ENCODE results near the gene MED14.

MED14 gene

GRCh38 chrX:40663078-40663740 lies 72.1 kb downstream of the MED14 start:
- no peak for DNase-seq

DNA sequence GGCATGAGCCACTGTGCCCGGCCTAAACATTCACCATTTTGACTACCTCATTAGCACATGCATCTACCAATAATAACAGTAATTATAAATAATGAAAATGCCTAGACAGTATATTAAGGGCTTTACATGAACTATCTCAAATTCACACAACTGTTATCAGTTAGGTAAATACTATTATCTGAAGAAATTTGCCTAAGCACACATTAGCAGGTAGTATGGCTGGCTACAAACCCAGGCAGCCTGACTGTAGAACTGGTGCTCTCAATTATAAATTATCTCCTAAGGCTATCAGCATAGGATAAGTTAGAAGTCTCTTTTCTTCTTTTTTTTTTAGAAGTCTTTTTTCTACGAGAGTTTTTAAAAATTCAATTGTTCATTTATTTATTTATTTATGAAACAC lies 73.9 kb downstream of the MED14 start:
- DNase-seq = no peak

GRCh38 chrX:40660381-40660780 lies 75.0 kb downstream of the MED14 start:
- no peak for DNase-seq

DNA sequence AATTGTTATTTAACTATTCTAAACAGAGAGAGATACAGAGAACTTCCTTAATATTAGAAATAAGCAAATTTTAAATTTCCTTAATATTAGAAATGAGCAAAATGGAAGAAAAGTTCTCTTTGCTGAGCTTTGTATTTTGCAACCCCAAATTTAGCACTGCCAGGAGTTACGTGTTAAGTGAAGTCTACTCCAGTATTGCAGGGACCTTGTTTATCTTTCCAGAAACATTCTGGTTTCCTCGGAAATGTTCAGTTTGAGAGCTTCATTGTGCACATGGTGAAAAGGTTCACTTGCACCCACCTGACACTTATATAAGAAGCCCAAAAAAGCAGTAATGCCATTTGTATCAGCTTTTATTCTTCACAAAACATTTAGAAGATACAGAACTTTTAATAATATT lies 81.8 kb downstream of the MED14 start:
- no peak for DNase-seq

DNA sequence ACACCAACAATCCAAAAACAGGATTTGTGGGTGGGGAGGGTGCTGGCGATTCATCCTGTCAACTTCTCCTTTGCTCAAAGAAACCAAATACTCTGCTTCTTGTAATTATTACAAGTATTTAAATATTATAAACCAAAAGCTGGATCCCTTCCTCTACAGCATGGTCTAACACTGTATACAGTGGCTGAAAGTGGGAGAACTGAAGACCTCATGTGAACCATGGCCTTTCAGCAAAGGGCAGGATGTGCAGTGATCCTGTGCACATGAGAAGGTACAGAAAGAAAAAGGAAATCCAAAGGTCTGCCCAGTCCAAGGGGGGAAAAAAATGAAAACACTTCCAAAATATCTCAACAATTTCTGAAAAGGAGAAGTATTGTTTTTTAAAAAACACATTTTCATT lies 82.7 kb downstream of the MED14 start:
- DNase-seq = no peak

GRCh38 chrX:40651620-40652223 lies 83.6 kb downstream of the MED14 start:
- DNase-seq = peak; percentile 65 to 84

- DNase-seq = peak; percentile 88 to 98
These were observed 87.8 kb downstream of the MED14 start, which contains the start of gene CXorf38 for GRCh38 chrX:40647307-40648197. Gene CXorf38 (minus strand): TSS chrX:40647561. CDS start chrX:40647520, 41 bp downstream.

GRCh38 chrX:40646489-40647306 lies 88.6 kb downstream of the MED14 start:
- peak; percentile 18 to 29 for DNase-seq

GRCh38 chrX:40644821-40645358 lies 90.5 kb downstream of the MED14 start:
- peak; percentile 28 to 36 for DNase-seq

DNA sequence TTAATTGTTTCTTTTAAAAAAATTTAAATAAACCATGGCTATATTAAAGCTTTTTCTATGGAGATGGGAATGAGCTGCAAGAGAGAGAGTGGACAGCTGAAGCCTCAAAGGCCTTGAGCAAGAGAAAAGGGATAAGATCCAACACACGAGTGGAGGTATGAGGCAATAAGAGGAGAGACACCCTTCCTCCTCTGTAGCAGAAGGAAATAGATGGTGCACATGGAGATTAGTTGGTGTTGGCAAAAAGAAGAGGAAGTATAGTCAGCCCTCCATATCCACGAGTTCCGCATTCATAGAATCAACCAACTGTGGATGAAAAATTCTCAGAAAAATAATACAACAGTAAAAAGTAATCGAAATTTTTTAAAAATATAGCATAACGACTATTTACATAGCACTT lies 91.2 kb downstream of the MED14 start:
- DNase-seq = no peak

DNA sequence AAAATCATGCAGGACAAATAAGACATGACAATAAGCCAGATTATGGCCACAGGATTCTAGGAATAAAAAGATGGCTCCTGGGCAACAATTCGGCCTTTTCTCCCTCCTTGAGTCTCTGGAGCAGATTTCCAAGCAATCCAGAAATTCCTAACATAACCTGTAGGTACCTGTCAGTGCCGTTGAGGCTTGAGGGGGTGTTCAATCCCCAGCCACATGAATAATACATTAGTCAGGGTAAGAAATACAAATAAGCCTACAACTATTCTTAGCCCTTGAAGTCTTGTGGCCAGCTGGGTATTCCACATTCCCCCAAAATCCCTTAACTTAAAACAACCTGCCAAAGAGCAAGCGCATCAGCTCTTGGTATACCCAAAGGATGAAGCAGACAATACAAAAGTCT lies 97.7 kb downstream of the MED14 start:
- DNase-seq = no peak

- no peak for DNase-seq
These were observed 103.1 kb downstream of the MED14 start for GRCh38 chrX:40632199-40632598.

GRCh38 chrX:40628506-40628905 lies 106.8 kb downstream of the MED14 start:
- no peak for DNase-seq

- no peak for DNase-seq
These were observed 110.0 kb downstream of the MED14 start for GRCh38 chrX:40625294-40625693.

DNA sequence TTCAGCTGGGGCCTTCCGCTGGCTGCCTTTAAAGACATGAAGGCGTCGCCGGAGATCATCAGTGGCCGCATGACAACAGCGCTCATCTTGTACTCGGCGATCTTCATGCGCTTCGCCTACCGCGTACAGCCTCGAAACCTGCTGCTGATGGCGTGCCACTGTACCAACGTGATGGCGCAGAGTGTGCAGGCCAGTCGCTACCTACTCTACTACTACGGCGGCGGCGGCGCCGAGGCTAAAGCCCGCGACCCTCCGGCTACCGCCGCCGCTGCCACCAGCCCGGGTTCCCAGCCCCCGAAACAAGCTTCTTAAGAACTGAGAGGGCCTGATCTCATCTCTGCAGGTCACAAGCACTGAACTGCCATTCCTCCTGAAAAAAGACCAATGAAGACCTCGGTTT lies 111.7 kb downstream of the MED14 start:
- no peak for DNase-seq

DNA sequence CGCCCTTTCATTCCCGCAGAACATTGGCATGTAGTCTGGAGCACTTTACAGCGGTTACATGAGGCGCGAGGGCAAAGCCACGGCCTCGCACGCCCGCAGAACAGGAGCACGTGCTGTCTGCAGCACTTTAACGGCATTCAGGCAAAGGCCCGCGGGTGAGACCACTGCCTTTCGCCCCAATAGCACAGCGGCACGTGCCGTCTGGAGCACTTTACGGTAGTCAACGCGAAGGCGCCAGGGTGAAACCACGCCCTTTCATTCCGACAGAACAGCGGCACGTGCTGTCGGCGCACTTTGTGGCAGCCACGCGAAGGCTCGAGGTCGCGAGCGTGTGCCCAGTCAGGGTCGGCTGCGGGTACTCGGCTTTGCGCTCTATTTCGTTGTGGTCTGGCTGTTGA lies 112.2 kb downstream of the MED14 start, which contains the start of gene MPC1L:
TSS of gene MPC1L (plus strand) at position 290 of the 398 bp plus-strand sequence. CDS start 138 bp downstream, outside the sequence.
- no peak for DNase-seq

DNA sequence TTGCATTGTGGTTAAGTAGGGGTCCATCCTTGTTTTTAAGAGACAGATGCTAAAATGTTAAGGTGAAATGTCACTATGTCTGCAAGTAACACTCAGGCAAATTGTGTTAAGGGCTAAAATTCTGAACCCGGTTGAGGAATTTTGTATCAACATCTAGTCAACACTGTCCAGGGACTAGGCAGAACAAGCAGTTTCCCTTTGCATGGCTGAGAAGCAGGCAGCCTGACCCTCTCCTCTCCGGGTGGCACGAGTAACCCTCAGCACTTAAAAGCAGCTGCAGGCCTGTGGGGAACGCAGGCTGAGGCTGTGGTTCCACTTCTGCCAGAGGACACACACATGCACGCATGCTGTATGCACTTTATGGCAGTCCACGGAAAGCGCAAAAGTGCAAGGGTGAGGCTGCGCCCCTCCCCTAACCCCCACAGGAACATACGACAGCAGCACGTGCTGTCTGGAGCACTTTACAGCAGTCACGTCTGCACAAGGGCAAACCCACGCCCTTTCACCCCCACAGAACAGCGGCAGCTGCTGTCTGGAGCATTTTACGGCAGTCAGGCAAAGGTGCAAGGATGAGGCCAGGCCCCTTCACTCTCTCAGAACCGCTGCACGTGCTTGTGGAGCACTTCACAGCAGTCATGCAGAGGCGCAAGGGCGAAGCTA lies 112.7 kb downstream of the MED14 start:
- DNase-seq = no peak

DNA sequence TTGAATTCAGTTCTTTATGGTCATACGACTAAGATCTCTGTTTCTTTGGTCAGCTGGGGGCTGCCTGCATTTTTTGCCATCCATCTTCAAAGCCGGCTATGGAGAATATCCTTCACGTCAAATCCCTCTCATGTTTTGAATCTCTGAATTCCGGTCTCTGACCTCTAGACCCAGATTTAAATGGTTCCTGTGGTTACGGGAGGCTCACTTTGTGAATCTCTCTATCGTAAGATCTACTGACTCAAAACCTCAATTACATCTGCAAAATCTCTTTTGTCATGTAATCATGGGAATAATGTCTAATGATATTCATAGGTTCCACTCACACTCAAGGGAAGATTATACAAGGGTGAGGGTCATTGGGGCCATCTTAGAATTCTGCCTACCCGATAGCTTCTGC lies 117.8 kb downstream of the MED14 start:
- no peak for DNase-seq

DNA sequence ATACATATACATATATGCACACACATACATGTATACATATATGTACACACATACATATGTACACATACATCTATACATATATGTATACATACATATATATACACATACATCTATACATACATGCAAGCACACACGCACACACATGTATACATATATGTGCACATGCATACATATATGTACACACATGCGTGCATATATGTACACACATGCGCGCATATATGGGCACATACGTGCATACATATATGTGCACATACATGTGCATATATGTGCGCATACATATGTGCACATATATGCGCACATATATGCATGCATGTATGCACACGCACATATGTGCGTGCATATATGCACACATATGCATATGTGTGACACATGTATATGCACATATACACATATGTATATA lies 119.4 kb downstream of the MED14 start:
- no peak for DNase-seq

DNA sequence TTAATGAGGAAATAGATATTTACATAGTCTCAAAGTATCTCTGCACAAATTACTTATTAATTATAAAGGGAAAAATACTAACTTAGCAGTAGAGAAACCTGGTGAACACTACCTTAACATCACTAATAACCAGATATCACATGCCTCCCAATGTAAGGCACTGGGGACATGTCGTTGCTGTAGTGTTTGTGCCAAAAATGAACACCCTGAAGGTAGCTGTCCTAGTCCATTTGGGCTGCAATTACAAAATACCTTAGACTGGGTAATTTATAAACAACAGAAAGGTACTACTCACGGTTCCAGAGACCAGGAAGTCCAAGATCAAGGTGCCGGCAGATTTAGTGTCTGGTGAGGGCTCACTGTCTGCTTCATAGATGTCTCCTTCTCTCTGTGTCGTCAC lies 122.8 kb downstream of the MED14 start:
- no peak for DNase-seq

DNA sequence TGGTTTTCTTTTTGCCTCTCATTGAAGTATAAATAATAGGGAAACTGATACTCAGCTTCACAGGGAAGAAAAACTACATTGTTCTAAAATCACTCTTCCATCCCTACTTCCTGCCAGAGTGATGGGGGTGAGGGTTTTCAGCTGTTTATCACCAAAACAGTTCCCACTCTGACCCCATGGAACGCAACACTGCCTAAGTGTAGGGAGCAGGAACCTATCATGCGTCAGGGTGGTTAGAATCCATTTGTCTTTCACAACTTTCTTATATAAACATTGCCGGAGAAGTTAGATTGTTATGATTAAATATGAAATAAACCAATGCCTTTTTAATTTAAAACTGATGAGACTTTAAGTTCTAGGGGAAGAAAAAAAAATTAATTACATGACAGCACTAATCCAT lies 128.0 kb downstream of the MED14 start:
- no peak for DNase-seq

DNA sequence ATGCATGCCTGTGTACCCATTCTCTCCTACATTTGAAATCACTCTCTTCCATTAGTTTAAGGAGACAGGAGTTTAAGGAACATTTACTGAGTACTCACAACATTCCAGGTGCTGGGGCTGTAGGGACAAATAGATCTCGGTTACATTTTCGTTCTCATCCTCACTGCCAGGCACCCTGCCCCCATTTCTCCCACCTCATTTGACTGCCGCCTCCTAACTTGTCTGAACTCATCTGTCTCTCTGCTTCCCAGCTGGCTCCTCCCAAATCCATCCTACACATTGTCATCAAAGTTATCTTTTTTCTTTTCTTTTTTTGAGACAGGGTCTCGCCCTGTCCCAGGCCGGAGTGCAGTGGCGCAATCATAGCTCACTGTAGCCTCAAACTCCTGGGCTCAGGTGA lies 131.9 kb downstream of the MED14 start:
- DNase-seq = no peak

All from activated CD4-positive, alpha-beta T cell treated with anti-CD3 and anti-CD28 coated beads for 4 hours (primary cell).